ENCODE results near the gene CDKN1C.

CDKN1C gene

GRCh38 chr11:2839395-2839943 lies 46.1 kb downstream of the CDKN1C start:
- no peak for TF ChIP-seq NFIC (IDR thresholded peaks at IDR 0.05)

GRCh38 chr11:2838676-2839294 lies 46.8 kb downstream of the CDKN1C start:
- TF ChIP-seq, protein P1, sequence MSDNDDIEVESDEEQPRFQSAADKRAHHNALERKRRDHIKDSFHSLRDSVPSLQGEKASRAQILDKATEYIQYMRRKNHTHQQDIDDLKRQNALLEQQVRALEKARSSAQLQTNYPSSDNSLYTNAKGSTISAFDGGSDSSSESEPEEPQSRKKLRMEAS (IDR thresholded peaks at IDR 0.05), result no peak
- TF ChIP-seq NFIC (IDR thresholded peaks at IDR 0.05) (no peak), REST (IDR thresholded peaks at IDR 0.05; ENCODE audit: low read depth) (no peak), USF1 (IDR thresholded peaks at IDR 0.05) (no peak), EP300 (IDR thresholded peaks at IDR 0.05; ENCODE audit: borderline replicate concordance) (no peak), TEAD4 (IDR thresholded peaks at IDR 0.05) (no peak), TCF12 (IDR thresholded peaks at IDR 0.05; ENCODE audit: low read depth) (no peak), FOXM1 (IDR thresholded peaks at IDR 0.05; ENCODE audit: borderline replicate concordance, low read depth) (no peak), YY1 (IDR thresholded peaks at IDR 0.05; ENCODE audit: low read depth) (no peak), CEBPB (IDR thresholded peaks at IDR 0.05) (no peak), ZBTB7A (IDR thresholded peaks at IDR 0.05; ENCODE audit: low read depth) (no peak), EGR1 (IDR thresholded peaks at IDR 0.05) (no peak), RAD21 (IDR thresholded peaks at IDR 0.05; ENCODE audit: low read depth) (no peak), TAF1 (IDR thresholded peaks at IDR 0.05; ENCODE audit: low read depth) (no peak), CREB1 (IDR thresholded peaks at IDR 0.05; ENCODE audit: low read depth) (no peak)

GRCh38 chr11:2838091-2838490 lies 47.5 kb downstream of the CDKN1C start:
- TF ChIP-seq TAF1 (IDR thresholded peaks at IDR 0.05; ENCODE audit: low read depth) (no peak), RAD21 (IDR thresholded peaks at IDR 0.05; ENCODE audit: low read depth) (no peak)

DNA sequence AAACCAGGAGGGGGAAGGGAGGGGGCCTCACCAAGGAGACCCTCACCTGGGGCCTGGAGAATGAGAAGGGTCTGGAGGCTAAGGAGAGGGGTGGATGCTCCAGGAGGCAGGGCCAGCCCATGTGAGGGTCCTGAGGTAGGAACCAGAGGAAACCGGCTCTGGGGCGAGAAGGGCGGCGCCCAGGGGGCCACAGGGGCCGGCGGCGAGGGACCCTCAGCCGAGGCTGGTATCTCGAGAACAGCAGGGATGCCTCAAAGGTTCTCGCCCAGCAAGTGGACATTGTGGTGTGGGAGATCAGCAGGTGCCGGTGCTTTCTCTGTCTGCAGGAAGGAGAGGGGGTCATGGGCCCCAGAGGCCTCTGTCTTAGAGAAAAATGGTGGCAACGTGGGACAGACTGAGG lies 47.9 kb downstream of the CDKN1C start:
- TF ChIP-seq CEBPB (IDR thresholded peaks at IDR 0.05), result no peak
- no peak for TF ChIP-seq TCF12 (IDR thresholded peaks at IDR 0.05; ENCODE audit: low read depth)
- TF ChIP-seq FOXM1 (IDR thresholded peaks at IDR 0.05; ENCODE audit: borderline replicate concordance, low read depth), result no peak
- no peak for TF ChIP-seq RAD21 (IDR thresholded peaks at IDR 0.05; ENCODE audit: low read depth)
- TF ChIP-seq CREB1 (IDR thresholded peaks at IDR 0.05; ENCODE audit: low read depth), result no peak
- TF ChIP-seq, protein P1 (IDR thresholded peaks at IDR 0.05), result no peak
- no peak for TF ChIP-seq TAF1 (IDR thresholded peaks at IDR 0.05; ENCODE audit: low read depth)
- no peak for TF ChIP-seq TEAD4 (IDR thresholded peaks at IDR 0.05)
- no peak for TF ChIP-seq NFIC (IDR thresholded peaks at IDR 0.05)
- TF ChIP-seq YY1 (IDR thresholded peaks at IDR 0.05; ENCODE audit: low read depth), result no peak
- no peak for TF ChIP-seq ZBTB7A (IDR thresholded peaks at IDR 0.05; ENCODE audit: low read depth)
- no peak for TF ChIP-seq REST (IDR thresholded peaks at IDR 0.05; ENCODE audit: low read depth)
- no peak for TF ChIP-seq USF1 (IDR thresholded peaks at IDR 0.05)
- no peak for TF ChIP-seq EGR1 (IDR thresholded peaks at IDR 0.05)
- no peak for TF ChIP-seq EP300 (IDR thresholded peaks at IDR 0.05; ENCODE audit: borderline replicate concordance)

- TF ChIP-seq TCF12 (IDR thresholded peaks at IDR 0.05; ENCODE audit: low read depth) (no peak), RAD21 (IDR thresholded peaks at IDR 0.05; ENCODE audit: low read depth) (peak; percentile 25; the same call in 1 of the 2 replicates), EP300 (IDR thresholded peaks at IDR 0.05; ENCODE audit: borderline replicate concordance) (no peak), ZBTB7A (IDR thresholded peaks at IDR 0.05; ENCODE audit: low read depth) (peak; percentile 56; the same call in 1 of the 2 replicates), TAF1 (IDR thresholded peaks at IDR 0.05; ENCODE audit: low read depth) (no peak), NFIC (IDR thresholded peaks at IDR 0.05) (no peak), FOXM1 (IDR thresholded peaks at IDR 0.05; ENCODE audit: borderline replicate concordance, low read depth) (no peak), USF1 (IDR thresholded peaks at IDR 0.05) (no peak)
Measured at GRCh38 chr11:2837096-2837601, 48.4 kb downstream of the CDKN1C start.
